HG03432 (cell line): ENCODE data around the gene TAF13.
"Not testable (repeated sequence)": the region's sequence is repeated elsewhere in the genome, so short reads cannot be mapped to it uniquely, and the experiment has no call there.

Source experiments
- ATAC-seq: cut with Tn5 transposase; IDR thresholded peaks from one replicate; pipeline ENCODE4 v1.9.1; 2021; ENCODE audit warnings: mild to moderate bottlenecking, moderate library complexity; ENCODE audit not compliant: unreplicated experiment

TAF13 gene

GRCh38 chr1:109091839-109092193, 16.0 kb upstream of the TAF13 start:
- ATAC-seq, result no peak

GRCh38 chr1:109091078-109091838, 15.5 kb upstream of the TAF13 start:
- ATAC-seq, result peak; percentile 54

- peak; percentile 93 for ATAC-seq
These were observed 14.6 kb upstream of the TAF13 start, which contains the start of gene TMEM167B for GRCh38 chr1:109090196-109091077. TMEM167B (plus strand) TSS chr1:109090764; CDS start chr1:109090873, 109 bp downstream.

- ATAC-seq, result no peak
These were observed 13.6 kb upstream of the TAF13 start for GRCh38 chr1:109089242-109090015.

- ATAC-seq, result no peak
These were observed 9.0 kb upstream of the TAF13 start for GRCh38 chr1:109084563-109085517.

DNA sequence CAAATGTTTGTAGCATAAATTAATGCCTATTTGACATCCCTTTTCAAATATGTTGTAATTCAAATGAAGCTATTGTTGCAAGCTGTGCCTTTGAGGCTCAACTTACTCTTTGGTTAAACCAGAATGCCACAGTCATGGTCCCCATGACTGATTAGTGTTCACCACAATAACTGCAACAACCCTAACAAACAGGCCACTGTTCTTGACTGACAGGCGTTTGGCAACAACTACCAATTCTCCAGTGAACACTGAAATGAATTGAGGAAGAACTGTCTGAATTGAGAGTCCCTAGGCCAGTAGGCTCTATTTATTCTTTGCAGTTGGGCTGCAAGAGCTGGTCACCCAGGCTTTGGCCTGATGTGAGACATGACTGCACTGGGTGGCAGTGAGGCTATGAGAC, 8.1 kb upstream of the TAF13 start:
- ATAC-seq, result no peak

DNA sequence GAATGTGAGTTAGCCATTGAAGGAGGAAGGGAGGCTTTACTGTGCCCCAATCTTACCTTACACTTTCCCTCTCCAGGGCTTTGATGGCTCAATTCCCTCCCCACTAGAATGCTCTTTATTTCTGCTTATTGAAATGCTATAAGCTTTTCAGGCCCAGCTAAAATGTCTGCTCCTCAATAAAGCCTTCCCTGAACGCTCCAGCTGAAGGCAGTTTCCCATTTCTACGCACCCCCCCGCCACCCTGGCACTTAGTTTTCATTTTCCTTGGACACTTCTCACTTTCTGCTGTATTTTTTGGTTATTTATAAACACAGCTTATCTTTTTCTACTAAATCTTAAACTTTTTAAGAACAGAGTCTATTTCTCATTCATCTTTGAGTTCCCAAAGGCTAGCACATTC, 7.7 kb upstream of the TAF13 start:
- no peak for ATAC-seq

- ATAC-seq, result no peak
These were observed 4.8 kb upstream of the TAF13 start for GRCh38 chr1:109080441-109081082.

- ATAC-seq, result no peak
These were observed 3.4 kb upstream of the TAF13 start for GRCh38 chr1:109079240-109079622.

DNA sequence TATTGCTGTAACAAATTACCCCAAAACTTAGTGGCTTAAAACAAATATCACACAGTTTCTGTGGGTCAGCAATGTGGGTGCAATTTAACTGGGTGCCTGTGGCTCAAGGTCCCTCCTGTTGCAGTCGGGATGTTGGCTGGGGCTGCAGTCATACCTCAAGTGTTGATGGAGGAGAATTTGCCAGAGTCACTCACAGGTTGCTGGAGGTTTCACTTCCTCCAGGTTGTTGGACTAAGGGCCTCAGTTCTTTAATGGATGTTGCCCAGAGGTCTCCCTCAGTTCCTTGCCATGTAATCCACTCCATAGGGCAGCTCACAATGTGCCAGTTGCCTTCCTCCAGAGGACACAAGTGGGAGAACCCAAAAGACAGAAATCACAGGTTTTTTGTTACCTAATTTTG, 2.5 kb upstream of the TAF13 start:
- no peak for ATAC-seq

DNA sequence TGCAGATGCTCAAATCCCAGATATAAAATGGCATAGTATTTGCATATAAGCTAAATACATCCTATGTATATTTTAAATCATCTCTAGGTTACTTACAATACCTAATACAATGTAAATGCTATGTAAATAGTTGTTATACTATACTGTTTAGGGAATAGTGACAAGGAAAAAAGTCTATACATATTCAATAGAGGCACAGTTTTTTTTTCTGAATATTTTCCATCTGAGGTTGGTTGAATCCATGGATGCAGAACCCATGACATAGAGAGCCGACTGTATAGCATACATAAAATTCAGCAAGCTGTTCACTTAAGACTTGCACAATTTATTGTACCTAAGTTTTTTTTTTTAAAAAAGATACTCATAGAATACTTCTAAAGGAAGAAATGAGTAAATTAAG, 6.5 kb downstream of the TAF13 start:
- no peak for ATAC-seq

DNA sequence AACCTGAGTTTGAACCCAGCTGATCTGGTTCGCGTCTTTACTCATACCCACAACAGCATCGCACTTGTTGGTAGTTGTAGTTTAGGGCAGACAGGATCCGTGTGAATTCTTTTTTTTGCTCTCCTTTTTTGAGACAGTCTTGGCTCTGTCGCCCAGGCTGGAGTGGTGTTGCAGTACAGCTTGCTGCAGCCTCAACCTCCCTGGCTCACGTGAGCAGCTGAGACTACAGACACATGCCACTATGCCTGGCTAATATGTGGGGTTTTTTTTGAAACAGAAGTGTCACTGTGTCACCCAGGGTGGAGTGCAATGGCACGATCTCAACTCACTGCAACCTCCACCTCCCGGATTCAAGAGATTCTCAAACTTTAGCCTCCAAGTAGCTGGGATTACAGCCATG, 7.9 kb downstream of the TAF13 start:
- no peak for ATAC-seq

DNA sequence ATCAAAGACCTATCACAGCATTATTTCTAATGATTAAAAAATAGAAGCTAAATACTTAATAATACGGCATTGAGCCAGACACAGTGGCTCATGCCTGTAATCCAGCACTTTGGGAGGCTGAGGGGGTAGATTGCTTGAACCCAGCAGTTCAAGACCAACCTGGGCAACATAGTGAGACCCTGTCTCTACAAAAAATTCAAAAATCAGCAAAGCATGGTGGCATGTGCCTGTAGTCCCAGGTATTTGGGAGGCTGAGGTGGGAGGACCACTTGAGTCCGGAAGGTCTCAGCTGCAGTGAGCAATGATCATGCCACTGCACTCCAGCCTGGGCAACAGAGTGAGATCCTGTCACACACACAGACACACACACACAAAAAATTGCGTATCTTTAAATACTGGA, 10.7 kb downstream of the TAF13 start:
- ATAC-seq, result no peak

- no peak for ATAC-seq
These were observed 14.6 kb downstream of the TAF13 start for GRCh38 chr1:109061183-109061582.

GRCh38 chr1:109060707-109061106, 15.1 kb downstream of the TAF13 start:
- no peak for ATAC-seq

DNA sequence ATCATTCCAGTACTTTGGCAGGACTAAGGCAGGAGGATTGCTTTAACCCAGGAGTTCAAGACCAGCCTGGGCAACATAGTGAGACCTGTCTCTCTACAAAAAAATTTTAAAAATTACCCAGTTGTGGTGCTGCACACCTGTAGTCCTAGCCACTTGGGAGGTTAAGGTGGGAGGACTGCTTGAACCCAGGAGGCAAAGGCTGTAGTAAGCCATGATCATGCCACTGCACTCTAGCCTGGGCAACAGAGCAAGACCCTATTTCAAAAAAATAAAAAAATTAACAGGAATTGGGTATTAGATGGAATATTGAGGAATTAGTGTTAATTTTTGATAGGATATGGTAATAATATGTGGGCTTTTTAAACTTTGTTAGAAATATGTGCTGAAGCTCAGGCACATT, 16.8 kb downstream of the TAF13 start:
- no peak for ATAC-seq

DNA sequence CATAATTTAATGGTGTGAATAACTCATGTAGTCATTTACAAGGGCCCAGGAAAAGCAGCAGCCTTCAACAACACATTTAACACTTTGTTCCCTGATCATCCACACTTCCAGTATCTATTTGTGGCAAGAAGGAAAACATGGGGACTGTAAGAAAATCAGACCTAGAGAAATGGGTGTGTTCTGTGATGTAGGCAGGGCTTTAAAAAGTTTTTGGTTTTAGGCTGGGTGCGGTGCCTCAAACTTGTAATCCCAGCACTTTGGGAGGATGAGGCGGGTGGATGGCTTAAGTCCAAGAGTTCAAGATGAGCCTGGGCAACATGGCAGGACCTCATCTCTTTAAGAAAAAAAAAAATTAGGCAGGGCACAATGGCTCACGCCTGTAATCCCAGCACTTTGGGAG, 19.7 kb downstream of the TAF13 start:
- no peak for ATAC-seq

GRCh38 chr1:109052145-109052544, 23.7 kb downstream of the TAF13 start:
- not testable (repeated sequence) for ATAC-seq

- no peak for ATAC-seq
These were observed 25.4 kb downstream of the TAF13 start for GRCh38 chr1:109050228-109050995.
